ENCODE results near the gene RBM8A. TPM values are rescaled to one million over a fixed set of nuclear protein-coding genes. Genes with fewer than 3 reads are reported as not detected.
"Not testable (repeated sequence)": the region's sequence is repeated elsewhere in the genome, so short reads cannot be mapped to it uniquely, and the experiment has no call there.

RBM8A gene
- total RNA-seq, 1 experiment from 2014 or later, result 596 TPM

DNA sequence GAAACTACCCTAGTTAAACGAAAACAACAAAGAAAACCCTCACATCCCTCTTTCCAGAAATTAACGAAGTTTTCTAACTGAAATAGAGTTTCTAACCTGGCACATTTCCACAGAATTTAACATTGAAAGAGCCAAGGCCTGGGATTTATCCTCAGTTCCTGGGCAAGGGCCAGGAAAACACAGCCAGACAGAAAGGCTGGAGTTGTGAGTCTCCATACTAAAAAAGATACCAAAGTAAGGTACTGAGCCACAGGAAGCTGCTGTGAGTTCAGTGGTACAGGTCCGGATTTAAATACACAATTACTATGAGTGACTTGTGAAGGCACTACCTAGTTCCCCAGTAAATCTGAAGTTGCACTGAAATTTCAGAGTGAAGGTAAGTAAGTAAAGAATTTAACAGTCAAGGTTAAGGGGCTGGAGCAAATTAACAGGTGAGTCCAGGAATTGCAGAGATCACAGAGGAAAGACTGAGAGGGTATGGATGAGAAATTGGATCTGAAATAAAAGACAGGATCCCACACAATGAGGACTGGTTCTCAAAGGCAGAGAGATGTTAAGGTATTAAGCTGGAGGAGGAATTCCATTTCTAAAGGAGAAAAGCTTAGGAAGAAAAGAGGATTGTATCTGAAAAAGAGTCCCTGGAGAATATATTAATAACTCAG lies 29.6 kb upstream of the RBM8A start:
- peak; percentile 13 for DNase-seq (ENCODE audit: low read depth)

DNA sequence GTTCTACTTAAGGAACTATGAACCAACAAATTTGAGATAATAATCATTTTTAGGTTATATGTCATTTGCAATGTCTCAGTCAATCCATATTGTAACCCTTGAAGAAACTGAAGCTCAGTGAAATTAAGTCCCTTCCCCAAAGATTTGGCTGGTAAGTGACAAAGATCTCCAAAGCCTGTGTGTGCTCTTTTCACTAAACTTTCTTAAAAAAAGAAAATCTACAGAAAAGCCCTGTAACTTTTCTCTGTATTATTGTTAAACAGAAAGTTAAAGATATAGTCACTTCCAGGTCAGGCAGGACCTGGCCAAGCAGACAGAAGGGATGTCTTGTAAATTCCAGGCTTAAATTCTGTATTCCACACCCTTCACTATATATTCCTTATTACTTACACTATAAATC lies 29.1 kb upstream of the RBM8A start:
- no peak for DNase-seq (ENCODE audit: low read depth)

GRCh38 chr1:145955436-145955835 lies 28.2 kb upstream of the RBM8A start:
- no peak for DNase-seq (ENCODE audit: low read depth)

DNA sequence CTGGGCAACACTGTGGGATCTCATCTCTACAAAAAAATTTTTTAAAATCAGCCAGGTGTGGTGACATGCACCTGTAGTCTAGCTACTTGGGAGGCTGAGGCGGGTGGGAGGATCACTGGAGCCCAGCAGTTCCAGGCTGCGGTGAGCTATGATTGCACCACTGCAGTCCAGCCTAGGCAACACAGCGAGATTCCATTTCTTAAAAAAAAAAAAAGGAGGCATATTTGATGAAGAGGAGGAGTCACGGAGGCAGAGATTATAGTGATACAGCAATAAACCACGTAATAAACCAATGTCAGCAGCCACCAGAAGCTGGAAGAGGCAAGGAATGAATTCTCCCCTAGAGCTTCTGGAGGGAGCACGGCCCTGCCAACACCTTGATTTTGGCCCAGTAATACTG lies 26.6 kb upstream of the RBM8A start:
- no peak for DNase-seq (ENCODE audit: low read depth)

GRCh38 chr1:145952903-145953302 lies 25.6 kb upstream of the RBM8A start:
- no peak for DNase-seq (ENCODE audit: low read depth)

GRCh38 chr1:145951526-145951925 lies 24.2 kb upstream of the RBM8A start:
- DNase-seq (ENCODE audit: low read depth), result no peak

GRCh38 chr1:145949219-145949618 lies 21.9 kb upstream of the RBM8A start:
- DNase-seq (ENCODE audit: low read depth), result no peak

GRCh38 chr1:145947551-145947950 lies 20.3 kb upstream of the RBM8A start:
- no peak for DNase-seq (ENCODE audit: low read depth)

GRCh38 chr1:145946477-145946986 lies 19.2 kb upstream of the RBM8A start:
- no peak for DNase-seq (ENCODE audit: low read depth)

GRCh38 chr1:145944532-145944931 lies 17.2 kb upstream of the RBM8A start:
- no peak for DNase-seq (ENCODE audit: low read depth)

DNA sequence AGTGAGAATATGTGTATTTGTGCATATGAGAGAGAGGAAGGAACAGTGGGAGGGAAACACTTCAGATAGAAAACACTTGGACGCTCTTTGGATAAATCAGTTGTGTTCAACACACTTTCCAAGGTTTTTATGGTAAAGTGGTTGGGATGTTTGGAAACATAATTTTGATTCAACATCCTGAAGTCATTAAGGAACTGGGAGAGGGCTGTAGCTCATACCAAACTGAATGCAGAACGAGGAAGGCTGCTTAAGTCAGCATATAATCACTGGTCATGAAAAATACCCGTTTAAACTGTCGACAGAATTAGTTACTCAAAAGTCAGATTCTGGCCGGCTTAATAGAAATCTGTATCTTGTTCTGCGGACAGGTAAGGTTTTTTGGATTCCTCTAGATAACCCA lies 15.6 kb upstream of the RBM8A start:
- DNase-seq (ENCODE audit: low read depth), result no peak

- DNase-seq (ENCODE audit: low read depth), result no peak
Observed at GRCh38 chr1:145942405-145942804, 15.1 kb upstream of the RBM8A start.

DNA sequence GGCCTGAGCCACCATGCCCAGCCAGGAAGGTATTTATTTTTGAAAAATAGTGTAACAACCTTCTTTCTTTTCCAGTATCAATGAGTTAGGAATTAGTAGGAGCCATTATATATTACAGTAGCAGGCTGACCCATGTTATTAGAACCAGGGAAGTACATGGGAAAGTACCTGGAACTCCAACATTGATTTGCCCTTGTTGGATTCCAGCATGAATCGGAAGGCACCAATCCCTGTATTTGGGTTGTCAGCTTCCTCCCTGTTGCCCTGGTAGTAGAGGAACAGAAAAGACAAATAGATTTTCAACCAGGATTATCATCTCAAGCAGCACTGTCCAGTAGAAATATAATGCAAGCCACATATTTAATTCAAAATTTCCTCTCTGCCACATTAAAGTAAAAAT lies 10.2 kb upstream of the RBM8A start:
- no peak for DNase-seq (ENCODE audit: low read depth)

- no peak for DNase-seq (ENCODE audit: low read depth)
Observed at GRCh38 chr1:145936247-145936646, 9.0 kb upstream of the RBM8A start.

- no peak for DNase-seq (ENCODE audit: low read depth)
Observed at GRCh38 chr1:145935708-145936107, 8.4 kb upstream of the RBM8A start.

DNA sequence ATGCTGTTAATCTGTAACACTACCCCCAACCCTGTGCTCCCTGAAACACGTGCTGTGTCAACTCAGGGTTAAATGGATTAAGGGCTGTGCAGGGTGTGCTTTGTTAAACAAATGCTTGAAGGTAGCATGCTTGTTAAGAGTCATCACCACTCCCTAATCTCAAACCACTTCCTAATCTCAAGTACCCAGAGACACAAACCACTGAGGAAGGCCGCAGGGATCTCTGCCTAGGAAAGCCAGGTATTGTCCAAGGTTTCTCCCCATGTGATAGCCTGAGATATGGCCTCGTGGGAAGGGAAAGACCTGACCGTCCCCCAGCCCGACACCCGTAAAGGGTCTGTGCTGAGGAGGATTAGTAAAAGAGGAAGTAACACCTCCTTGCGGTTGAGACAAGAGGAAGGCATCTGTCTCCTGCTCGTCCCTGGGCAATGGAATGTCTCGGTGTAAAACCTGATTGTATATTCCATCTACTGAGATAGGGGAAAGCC lies 5.3 kb upstream of the RBM8A start:
- not testable (repeated sequence) for DNase-seq (ENCODE audit: low read depth)

DNA sequence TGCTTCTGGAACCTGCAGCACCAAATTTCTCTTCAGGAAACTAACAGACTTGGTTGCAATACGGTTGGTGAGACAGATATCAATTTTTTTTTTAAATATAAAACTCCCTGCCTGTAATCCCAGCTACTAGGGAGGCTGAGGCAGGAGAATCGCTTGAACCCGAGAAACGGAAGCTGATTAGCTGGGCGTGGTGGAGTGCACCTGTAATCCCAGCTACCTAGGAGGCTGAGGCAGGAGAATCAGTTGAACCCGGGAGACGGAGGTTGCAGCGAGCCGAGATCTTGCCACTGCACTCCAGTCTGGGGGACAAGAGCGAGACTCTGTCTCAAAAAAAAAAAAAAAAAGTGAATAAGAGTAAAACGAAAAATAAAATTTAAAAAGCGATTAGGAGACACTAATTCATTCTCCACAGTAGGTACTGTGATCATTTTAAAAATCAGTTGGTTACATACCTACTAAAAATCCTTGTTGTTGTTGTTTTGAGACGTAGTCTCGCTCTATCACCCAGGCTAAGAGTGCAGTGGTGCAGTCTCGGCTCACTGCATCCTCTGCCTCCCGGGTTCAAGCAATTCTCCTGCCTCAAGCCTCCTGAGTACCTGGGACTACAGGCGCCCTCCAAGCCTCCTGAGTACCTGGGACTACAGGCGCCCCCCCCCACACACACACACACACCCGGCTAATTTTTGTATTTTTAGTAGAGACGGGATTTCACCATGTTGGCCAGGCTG lies 796 bp upstream of the RBM8A start:
- no peak for DNase-seq (ENCODE audit: low read depth)

GRCh38 chr1:145926686-145927062 lies 610 bp downstream of the RBM8A start:
- no peak for DNase-seq (ENCODE audit: low read depth)

- DNase-seq (ENCODE audit: low read depth), result no peak
Observed at GRCh38 chr1:145922266-145922665, 5.0 kb downstream of the RBM8A start.

DNA sequence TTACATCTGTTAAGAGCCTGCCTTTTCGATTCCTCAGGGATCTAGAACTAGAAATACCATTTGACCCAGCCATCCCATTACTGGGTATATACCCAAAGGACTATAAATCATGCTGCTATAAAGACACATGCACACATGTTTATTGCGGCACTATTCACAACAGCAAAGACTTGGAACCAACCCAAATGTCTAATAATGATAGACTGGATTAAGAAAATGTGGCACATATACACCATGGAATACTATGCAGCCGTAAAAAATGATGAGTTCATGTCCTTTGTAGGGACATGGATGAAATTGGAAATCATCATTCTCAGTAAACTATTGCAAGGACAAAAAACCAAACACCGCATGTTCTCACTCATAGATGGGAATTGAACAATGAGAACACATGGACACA lies 7.0 kb downstream of the RBM8A start:
- not testable (repeated sequence) for DNase-seq (ENCODE audit: low read depth)

DNA sequence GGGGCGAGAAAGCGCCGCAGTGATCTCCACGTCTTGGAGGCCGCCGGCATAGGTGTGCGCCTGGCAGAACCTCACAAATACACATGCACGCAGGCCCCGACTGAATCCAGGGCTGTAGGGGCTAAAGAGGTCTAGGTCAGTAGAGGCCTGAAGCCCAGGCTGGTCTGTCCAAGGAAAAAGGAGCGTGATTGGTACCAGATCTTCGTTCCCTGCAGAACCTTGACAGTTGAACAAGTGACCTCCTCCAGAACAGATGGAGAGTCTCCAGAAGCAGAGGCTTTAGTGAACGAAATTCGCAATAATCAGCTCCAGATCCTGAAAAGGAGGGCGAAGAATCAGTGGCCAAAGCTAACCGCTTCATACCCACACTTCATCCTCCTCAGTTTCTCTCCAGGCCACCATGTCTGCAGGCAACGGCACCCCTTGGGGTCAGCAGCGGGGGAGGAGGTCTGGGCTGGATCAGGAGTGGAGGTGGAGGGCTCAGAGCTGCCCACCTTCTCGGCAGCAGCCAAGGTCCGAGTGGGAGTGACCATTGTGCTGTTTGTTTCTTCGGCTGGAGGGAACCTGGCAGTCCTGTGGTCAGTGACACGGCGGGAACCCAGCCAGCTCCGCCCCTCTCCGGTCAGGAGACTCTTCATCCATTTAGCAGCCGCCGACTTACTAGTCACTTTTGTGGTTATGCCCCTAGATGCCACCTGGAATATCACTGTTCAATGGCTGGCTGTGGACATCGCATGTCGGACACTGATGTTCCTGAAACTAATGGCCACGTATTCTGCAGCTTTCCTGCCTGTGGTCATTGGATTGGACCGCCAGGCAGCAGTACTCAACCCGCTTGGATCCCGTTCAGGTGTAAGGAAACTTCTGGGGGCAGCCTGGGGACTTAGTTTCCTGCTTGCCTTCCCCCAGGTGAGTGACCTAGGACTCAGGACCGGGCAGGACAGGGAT lies 8.0 kb downstream of the RBM8A start:
- peak; percentile 55 for DNase-seq (ENCODE audit: low read depth)
